Tibial nerve (tissue), 4 donors: Measurements from ENCODE around the gene MSH3.

Experiments
- EP300 ChIP-seq, 2 donors: sonication (generic); formaldehyde crosslinking; IDR thresholded peaks; one replicate each; pipeline ENCODE4 v1.6.1; 2017; ENCODE audit warnings: antibody characterized with exemption in 2 of 2, mild to moderate bottlenecking in 1 of 2
- POLR2A ChIP-seq, 2 donors: fragments of 450-650 bp; IDR thresholded peaks; one replicate each; pipeline ENCODE4 v1.6.1; 2017; ENCODE audit warnings: antibody characterized with exemption in 2 of 2, mild to moderate bottlenecking in 2 of 2, moderate library complexity in 2 of 2
- TF ChIP-seq, protein P1 (sequence below), 5 experiments: fragments of 200-600 bp in 3 of 5; fragments of 450-650 bp in 2 of 5; sonication (generic) in 3 of 5; IDR thresholded peaks; one replicate each; pipeline ENCODE4 v1.5.1; 2016 to 2019; ENCODE audit warnings: antibody characterized with exemption in 5 of 5, mild to moderate bottlenecking in 3 of 5, moderate library complexity in 2 of 5

DNA sequence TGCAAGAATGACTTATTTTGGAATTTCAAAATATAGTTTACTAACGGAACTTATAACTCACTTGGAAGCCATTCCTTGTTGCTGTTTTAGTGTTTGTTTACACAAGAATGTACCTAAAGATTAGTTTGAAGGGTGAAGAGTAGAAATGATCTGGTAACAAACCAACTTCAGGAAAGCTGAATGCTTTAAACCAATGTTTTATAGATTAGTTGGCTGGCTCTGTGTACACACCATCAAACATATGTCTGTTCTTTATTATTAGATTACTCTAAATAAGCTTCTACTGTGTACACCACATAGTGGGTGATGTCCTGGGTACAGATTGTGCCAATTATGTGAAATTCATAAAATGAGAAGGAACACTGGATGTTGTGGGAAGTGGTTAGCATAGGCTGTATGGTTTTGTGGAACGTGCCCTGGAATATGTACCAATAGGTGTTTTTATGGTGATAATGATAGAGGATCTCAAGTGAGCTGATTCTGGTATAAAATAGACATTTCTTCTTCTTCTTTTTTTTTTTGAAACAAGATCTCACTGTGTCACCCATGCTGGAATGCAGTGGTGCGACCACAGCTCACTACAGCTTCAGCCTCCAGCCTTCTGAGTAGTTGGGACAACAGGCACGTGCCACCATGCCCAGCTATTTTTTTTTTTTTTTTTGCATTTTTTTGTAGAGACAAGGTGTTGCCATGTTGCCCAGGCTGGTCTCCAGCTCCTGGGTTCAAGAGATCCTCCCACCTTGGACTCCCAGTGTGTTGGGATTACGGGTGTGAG is 109.6 kb downstream of the MSH3 start:
- TF ChIP-seq, protein P1, sequence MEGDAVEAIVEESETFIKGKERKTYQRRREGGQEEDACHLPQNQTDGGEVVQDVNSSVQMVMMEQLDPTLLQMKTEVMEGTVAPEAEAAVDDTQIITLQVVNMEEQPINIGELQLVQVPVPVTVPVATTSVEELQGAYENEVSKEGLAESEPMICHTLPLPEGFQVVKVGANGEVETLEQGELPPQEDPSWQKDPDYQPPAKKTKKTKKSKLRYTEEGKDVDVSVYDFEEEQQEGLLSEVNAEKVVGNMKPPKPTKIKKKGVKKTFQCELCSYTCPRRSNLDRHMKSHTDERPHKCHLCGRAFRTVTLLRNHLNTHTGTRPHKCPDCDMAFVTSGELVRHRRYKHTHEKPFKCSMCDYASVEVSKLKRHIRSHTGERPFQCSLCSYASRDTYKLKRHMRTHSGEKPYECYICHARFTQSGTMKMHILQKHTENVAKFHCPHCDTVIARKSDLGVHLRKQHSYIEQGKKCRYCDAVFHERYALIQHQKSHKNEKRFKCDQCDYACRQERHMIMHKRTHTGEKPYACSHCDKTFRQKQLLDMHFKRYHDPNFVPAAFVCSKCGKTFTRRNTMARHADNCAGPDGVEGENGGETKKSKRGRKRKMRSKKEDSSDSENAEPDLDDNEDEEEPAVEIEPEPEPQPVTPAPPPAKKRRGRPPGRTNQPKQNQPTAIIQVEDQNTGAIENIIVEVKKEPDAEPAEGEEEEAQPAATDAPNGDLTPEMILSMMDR (IDR thresholded peaks at IDR 0.05) = no peak
- TF ChIP-seq POLR2A (IDR thresholded peaks at IDR 0.05) = no peak
- no peak for TF ChIP-seq EP300 (IDR thresholded peaks at IDR 0.05)
